NCI-H187 treated with DMSO at 0.1 percent for 48 hours (cell line): ENCODE results near the gene SGMS1.
"Not testable (repeated sequence)": the region's sequence is repeated elsewhere in the genome, so short reads cannot be mapped to it uniquely, and the experiment has no call there.

Experiments
- DNase-seq: peaks from one replicate; lab custom pipeline; 2025; lab: John Stamatoyannopoulos, UW

Gene SGMS1

DNA sequence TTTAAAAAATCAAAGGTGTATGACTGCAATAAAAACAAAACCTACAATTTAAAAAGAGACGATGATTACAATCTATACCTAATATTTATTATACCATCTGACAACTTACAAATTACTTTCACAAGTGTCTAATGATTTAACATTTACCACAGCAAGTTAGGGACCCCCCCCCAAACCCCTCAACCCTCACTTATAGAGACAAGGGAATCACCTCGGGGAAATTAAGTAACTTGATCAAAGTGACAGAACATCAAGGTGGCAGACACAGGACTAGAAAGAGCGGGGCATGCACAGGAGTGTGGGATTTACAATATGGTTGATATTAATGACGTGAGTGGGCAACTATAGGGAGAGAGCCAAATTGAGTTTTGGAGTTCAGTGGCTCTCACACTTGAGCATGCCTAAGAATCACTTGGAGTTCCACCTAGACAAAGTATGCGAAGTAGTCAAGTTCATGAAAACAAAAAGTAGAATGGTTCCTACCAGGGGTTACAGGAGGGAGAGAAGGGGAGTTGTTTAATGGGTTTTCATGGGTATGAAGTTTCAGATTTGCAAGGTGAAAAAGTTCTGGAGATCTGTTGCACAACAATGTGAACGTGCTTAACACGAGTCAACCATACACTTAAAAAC, 43.4 kb downstream of the SGMS1 start:
- DNase-seq = no peak

DNA sequence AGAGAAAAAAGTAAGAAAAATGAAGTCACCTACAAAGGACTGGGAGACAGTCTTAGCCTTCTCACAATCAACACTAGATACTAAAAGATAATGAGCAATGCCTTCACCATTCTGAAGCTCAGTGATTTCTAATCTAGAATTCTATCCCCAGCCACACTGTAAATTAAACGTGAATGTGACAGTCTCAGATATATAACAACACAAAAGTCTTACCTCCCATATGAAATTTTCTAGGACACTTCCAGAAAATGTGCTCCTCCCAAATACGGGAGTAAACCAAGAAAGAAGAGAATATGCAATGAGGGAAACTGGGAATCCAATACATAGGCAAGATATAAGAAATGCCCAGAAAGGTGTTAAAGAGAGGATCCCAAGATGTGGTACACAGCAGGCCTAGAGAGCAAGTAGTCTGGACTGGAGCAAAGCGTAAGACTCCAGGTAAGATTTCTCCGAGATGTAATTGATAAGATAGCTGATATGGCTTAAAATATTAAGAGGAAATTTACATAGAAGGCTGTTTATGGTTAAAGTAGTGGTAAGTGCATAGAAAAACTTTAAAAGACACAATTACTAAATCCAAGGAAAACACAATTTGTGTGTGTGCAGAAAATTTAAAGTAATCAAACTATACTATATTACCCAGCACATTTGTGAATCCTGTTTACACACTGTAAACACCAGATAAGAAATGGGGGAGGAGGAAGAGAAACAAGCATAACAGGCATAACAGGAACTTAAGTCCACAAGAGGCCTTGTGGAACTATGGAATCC, 44.1 kb downstream of the SGMS1 start:
- DNase-seq = no peak

DNA sequence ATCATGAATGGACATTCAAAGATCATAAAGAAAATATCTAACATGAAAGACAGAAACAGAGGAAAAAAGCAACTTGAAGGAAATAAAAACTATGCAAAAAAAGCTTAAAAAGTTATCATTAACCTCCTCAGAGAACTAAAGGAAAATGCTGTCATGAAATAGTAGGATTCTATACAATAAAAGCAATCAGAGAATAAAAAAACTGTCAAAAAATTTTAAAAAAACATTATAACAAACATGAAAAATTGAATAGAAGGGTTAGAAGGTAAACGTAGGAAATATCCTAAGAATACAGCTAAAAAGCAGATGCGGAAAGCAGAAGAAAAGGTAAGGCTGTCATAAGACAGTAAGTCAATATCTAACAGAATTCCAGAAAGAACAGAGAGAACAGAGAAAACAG, 44.8 kb downstream of the SGMS1 start:
- no peak for DNase-seq

DNA sequence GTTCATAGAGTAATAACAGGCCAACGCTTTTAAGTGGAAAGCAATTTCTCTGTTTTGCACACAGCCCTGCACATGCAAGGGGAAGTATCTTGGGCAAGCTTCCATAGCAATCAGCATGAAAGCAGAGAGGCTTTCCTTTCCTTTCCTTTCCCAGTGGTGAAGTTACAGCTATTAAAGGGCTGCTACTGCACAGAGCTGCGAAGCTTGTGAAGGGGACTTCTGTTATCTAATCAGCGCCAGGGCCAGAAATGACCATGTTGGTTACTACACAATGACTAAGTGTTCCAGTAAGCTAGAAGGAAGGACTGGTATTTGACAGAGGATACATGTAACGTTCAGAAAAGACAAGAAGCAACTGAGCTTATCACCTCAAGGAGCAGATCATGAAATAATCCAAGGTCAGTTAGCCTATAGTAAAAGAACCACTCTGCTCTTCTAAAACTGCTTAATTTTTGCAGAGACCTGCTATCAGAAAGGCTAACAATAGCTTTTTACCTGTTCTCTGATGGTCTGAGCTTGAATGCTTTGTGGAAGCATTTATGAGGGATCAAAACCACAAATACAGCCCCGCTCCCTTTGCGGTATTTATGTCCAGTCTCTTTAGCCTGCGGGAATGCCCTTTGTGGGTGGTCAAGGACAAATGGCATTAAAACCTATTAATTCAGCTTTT, 45.9 kb downstream of the SGMS1 start:
- no peak for DNase-seq

DNA sequence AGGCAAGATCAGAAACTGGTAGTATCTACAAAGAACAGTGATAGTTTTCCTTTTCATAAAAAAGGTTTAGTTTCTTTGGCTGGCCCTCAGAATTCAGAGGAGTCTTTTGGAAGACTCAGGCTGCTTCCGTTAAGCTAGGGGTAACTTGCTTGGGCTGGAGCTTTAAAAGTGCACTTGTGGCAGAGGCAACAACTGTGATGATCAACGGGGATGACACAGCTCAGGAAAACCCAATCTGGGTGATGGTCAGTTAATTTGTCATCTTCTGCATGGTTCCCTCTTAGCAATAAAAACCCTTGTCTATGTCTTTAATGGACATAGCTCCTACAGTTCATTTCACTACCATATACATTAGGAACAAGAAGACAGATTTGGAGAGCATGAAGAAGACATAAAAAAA, 46.7 kb downstream of the SGMS1 start:
- DNase-seq = no peak

DNA sequence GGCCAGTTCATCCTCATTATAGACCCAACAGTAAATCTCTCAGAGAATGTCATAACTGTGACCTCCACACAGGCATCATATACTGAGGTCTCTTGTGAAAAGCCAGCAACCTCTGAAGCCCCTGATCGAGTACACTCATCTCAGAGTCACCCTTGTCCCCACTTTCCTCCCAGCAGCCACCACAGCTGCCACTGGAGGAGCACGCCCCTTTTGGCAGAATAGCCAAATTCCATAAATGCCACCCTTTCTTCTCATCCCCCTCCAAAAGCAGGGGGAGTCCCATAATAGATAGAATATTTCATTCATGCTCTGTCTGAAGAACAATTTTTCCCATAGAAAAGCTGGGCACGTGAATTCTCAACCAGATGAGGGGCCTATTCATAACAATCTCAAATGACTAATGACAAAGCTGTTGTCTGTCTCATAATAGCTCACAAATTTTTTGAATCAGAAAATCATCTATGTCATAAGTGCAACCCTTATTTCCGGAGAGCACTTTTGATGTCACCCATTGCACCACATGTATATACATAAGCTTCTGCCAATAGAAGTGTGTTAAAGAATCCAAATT, 47.4 kb downstream of the SGMS1 start:
- DNase-seq = no peak

DNA sequence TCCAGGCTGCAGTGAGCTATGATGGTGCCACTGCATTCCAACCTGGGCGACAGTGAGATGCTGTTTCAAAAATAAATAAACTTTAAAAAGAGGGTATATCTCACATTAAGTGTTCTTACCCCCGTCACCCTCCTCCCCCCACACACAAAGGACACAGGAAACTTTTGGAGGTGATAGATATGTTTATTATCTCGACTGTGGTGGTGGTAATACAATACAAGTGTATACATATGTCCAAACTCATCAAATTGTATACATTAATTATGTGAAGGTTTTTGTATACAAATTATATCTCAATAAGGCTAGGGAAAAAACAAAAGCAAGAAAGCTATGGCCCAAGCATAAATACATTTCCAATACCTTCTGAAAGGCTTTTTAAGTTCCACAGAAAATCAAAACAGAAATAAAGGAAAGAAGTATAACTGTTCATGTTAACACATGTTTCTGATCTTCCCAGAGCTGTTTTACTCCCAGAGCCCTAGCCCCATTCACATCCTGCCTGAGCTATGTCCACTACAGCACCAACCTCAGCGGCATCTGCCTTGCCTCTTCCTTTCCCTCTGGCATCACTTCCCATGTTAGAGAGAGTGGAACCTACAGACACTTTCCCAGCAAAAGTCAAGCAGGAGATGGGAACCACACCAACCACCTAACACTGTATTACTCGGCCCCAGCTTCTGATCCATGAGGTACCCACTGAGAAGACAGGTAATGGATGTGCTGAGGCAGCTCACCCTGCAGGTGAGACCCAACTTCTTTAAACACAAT, 48.1 kb downstream of the SGMS1 start:
- no peak for DNase-seq

DNA sequence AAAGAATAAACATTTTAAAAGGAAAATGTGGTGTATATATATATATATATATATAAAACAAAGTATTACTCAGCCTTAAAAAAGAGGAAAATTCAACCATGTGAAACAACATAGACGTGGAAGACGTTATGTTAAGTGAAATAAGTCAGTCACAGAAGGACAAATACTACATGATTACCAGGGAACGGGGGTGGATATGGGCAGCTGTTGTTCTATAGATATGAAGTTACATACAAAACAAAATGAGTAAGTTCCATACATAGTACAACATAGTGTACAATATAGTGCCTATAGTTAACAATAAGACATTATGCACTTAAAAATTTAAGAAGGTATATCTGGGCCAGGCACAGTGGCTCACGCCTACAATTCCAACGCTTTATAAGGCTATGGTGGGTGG, 48.8 kb downstream of the SGMS1 start:
- DNase-seq = no peak

DNA sequence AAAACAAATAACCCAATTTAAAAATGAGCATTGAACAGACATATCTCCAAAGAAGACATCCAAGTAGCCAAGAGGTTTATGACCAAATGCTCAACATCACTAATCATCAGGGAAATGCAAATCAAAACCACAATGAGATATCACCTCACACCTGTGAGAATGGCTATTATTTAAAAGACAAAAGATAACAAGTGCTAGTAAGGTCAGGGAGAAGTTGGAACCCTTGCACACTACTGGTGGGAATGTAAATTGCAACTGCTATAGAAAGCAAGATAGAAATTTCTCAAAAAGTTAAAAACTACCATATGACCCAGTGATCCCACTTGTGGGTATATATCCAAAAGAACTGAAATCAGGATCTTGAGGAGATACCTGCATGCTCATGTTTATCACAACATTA, 49.5 kb downstream of the SGMS1 start:
- DNase-seq = no peak

DNA sequence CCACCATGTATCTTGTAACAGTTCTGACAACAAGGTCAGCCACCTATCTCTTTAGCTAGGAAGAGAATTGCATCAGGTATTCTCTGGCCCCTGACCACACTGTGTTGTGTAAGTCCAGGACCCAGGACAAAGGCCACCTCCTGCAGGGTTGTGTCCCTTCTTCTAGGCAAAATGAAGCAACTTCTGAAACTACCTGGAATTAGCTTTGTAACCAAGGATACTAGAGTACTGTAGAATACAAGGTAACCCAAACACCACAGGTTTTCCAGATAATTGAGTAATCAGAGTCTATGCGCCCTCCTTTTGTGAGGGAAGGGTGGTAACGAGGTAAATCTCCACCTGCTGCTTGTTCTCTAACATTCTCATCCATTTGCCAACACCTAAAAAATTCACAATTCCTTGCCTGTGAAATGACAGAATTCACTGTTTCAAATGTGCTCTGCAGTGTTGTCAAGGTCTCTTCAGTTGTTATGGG, 51.7 kb downstream of the SGMS1 start:
- DNase-seq = no peak

DNA sequence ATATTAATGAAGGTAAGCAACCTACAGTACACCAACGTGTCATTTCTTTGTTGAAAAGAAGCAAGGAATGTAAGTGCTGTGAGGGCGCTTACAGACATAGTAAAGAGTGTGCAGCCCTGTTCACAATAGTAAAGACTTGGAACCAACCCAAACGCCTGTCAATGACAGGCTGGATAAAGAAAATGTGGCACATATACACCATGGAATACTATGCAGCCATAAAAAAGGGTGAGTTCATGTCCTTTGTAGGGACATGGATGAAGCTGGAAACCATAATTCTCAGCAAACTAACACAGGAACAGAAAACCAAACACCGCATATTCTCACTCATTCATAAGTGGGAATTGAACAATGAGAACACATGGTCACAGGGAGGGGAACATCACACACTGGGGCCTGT, 55.0 kb downstream of the SGMS1 start:
- not testable (repeated sequence) for DNase-seq

DNA sequence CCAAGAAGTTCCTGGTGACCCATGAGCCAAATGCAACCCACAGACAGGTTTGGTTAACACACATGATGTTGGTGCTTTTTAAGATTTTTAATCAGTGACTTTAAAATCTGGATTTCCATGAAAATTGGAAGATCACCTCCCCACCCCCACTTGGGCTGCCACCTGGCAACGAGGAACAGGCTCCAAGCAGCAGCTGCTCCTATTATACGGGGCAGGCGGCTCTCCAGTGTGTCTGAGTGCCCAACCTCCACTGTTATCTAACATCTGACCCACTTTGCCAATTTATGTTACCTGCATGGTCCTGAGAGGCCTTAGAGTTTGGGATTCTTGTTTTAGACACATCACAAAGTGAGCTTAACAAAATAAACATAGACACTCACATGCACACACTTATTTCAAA, 56.4 kb downstream of the SGMS1 start:
- DNase-seq = no peak

DNA sequence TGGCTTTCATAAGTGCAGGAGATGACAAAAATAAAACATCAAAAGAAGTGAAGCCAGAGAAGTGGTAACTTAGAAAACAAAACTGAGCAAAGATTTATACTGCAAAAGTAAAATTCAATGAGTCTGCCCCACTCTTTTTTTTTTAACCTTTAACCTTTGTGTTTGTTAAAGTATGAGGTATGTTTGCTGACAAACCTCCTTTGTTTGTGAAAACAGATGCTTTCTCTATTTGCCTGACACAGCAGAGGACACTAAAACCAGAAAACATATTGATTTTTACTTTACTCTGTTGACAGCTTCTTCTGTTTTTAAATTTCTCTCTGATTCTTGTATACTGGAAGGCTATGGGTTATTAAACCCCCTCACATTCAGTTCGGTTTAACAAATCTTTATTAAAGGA, 57.6 kb downstream of the SGMS1 start:
- no peak for DNase-seq

DNA sequence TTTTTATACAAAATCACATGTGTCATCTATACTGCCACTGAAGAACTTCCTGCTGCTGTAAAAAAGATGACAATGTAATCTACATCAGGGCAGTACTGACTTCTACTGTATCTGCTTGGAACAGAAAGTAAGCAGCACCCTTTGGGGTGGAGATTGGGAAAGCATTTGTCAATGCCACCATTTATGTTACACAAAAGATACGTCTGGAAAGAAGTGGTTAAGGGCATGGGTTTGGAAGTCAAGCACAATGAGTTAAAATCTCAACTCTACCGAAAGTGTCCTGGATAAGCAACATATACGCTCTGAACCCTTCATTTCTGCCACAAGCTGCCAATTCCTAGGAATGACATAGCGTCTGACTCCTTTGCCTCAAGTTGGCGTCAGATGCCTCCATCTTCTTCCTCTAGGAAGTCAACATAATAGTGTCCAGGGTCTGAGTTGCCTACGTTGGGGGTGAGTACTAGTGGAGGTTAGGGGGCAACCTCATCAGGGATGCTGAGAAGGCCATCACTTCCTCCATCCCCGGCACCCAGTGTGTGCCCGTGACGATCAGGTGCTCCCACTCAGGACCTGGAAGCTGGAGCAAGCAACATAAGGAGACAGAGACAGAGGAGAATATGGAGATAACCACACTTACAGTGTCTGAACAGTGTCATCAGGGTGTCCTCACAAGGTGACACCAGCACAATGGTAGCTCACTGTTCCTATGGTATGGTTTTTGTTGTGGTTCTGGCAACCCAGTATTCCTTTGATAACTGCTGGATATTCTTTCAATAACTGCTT, 58.3 kb downstream of the SGMS1 start:
- no peak for DNase-seq

DNA sequence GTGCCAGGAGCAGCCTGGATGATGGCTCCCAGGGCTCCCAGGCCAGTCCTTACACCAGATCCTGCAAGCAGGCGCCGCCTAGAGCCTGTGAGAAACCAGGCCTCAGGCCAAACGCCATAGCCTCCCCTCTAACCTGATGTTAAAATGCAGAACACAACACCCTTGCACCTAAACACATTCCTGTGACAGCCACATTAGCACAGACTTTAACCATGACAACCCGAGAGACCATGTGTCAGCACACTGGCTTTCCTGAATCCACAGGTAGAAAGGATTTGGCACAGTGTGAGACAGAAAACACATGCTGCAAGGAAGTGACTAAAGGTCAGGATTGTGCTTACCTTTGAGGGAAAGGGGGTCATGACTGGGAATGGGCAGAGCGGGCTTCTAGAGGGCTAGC, 59.9 kb downstream of the SGMS1 start:
- DNase-seq = no peak

DNA sequence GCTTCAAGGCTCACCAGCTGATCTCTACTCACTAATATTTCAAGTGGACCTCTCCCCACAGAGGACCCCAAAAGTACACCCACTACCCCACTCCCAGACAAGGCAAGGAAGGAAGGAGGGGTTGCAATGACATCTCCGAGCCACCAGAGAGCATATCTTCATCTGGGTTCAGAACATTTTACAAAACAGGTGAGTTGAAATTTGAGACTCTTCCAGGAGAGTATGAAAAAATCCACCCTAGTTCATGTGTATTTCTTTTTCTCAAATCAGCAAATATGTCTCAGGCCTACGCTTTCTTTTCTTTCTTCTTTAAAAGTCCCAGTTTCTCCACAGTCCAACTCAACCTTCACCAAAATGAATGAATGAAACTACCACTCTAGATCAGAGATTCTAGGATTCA, 61.9 kb downstream of the SGMS1 start:
- no peak for DNase-seq

DNA sequence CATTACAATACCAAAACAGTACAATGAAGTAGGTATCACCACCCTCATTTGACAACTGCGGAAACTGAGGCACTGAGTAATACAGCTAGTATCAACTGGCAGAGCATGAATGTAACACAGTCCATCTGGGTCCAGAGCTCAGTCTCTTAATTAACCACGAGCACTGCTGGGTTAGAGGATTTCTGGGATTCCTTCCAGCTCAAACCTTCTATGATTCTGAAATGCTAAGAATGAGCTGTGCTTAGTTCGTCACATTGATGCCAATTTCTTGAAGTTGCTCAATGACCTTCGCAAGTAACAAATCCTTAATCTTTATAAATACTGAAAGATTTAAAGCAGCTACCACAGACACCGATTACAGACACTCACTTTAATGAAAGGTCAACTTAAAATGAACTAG, 62.5 kb downstream of the SGMS1 start:
- no peak for DNase-seq

DNA sequence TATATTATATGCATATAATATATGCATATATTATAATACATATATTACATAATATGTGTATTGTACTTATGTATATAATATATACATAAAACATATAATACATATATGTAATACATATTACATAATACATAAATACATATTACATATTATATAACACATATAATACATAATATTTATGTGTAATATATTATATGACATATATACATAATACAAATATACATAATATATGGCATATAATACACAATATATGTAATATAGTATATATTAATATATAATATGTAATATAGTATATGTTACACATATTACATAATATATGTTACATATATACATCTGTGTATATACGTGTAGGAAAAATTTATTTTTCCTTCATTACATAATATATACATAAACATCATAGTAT, 63.4 kb downstream of the SGMS1 start:
- no peak for DNase-seq

DNA sequence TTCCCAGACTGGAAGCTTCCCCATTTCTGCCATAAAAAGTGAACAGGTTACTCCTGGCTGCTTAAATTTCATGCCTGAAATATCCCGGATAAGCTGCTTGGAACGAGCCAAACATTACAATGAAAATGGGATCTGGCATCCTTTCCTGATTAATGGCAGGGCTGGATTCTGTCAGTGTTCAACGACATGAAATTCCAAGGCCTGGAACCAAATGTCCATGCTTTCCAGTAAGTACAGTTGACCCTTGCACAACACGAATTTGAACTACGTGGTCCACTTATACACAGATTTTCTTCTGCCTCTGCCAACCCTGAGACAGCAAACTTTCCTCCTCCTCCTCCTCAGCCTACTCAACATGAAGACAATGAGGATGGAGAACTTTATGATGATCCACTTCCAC, 65.4 kb downstream of the SGMS1 start:
- no peak for DNase-seq

DNA sequence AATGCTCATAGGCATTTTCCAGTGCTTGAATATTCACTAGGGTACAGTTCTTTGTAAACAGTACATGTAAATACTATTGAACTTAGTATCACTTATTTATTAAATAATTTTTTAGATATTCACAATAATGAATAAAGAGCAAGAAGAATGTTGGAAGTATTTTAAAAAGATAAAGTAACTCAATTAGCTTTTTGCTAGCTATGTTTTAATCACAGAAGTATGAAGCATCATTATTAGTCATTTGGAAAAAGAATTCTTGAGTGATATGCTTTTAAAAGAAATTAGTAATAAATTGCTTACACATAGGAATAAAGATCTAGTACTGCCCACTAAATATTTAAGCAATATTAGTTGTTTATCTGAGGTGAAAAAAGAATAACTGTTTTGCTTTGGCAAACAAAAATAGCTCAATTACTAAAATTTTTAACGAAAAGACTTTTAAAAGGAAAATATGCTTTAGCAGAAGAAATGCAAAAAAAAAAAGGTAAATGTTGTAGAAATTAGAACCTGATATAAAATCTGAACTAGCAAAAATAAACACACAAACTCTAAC, 66.5 kb downstream of the SGMS1 start:
- no peak for DNase-seq
